Type B pancreatic cell (in vitro differentiated cells): ENCODE data around the gene NTSR2. TPM values are rescaled to one million over a fixed set of nuclear protein-coding genes. Genes with fewer than 3 reads are reported as not detected.

Experiments used
- DNase-seq: peaks from one replicate; pipeline ENCODE4 v3.0.0; 2021; ENCODE audit warnings: mixed read lengths; ENCODE audit not compliant: unreplicated experiment; ENCODE audit errors: extremely low spot score
- H3K27ac Mint-ChIP-seq: 2 replicates; pipeline ENCODE4 v1.8.0; 2021; ENCODE audit warnings: mild to moderate bottlenecking, mixed read lengths
- H3K27me3 Mint-ChIP-seq: 2 replicates; pipeline ENCODE4 v1.8.0; 2021; ENCODE audit warnings: mixed read lengths
- H3K36me3 Mint-ChIP-seq: 2 replicates; pipeline ENCODE4 v1.8.0; 2021; ENCODE audit warnings: mixed read lengths
- H3K4me1 Mint-ChIP-seq: one replicate; pipeline ENCODE4 v1.8.0; 2021; ENCODE audit warnings: mixed read lengths; ENCODE audit not compliant: unreplicated experiment
- H3K4me3 Mint-ChIP-seq: 2 replicates; pipeline ENCODE4 v1.8.0; 2021; ENCODE audit warnings: mild to moderate bottlenecking, mixed read lengths
- H3K9me3 Mint-ChIP-seq: 2 replicates; pipeline ENCODE4 v1.8.0; 2021; ENCODE audit warnings: mixed read lengths
- total RNA-seq: library from RNA; stranded (reverse); gene quantifications from 2 replicates; pipeline ENCODE4 v1.2.1, GENCODE V29; 2021; ENCODE audit warnings: low replicate concordance
- TF ChIP-seq, protein P1 (sequence below): fragments of 200-600 bp; sonication (generic); conservative IDR thresholded peaks from 2 replicates; pipeline ENCODE4 v1.5.0; 2021; ENCODE audit warnings: antibody characterized with exemption, mild to moderate bottlenecking

The NTSR2 gene
- total RNA-seq, 1 donor from 2014 or later = not detected

DNA sequence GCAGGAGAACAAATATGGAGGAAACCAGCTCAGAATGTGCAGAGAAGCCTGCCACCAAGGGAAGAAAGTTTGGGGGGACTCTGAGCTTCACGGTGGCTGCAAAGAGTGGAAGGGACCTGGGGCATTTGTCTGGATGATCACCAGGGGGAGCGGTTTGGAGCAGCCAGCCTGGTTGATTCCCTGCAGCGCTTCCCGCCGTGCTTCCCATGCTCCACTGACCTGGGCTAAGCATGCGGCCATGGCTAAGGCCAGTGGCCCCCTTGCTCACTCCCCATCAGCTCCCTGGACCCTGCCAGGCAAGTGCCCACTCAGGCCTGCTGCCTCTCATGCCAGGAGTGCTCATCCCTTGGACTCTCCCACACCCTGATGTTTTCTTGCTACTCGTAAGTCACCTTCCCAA is 27.0 kb downstream of the NTSR2 start:
- H3K27me3 Mint-ChIP-seq = no peaks in the 10 kb centered on the region
- H3K36me3 Mint-ChIP-seq = peaks cover 8% of the 10 kb centered on the region
- no peak overlapping the region for H3K27ac Mint-ChIP-seq
- TF ChIP-seq, protein P1, sequence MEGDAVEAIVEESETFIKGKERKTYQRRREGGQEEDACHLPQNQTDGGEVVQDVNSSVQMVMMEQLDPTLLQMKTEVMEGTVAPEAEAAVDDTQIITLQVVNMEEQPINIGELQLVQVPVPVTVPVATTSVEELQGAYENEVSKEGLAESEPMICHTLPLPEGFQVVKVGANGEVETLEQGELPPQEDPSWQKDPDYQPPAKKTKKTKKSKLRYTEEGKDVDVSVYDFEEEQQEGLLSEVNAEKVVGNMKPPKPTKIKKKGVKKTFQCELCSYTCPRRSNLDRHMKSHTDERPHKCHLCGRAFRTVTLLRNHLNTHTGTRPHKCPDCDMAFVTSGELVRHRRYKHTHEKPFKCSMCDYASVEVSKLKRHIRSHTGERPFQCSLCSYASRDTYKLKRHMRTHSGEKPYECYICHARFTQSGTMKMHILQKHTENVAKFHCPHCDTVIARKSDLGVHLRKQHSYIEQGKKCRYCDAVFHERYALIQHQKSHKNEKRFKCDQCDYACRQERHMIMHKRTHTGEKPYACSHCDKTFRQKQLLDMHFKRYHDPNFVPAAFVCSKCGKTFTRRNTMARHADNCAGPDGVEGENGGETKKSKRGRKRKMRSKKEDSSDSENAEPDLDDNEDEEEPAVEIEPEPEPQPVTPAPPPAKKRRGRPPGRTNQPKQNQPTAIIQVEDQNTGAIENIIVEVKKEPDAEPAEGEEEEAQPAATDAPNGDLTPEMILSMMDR = no peak
- H3K9me3 Mint-ChIP-seq = no peaks in the 10 kb centered on the region
- H3K4me3 Mint-ChIP-seq = no peak overlapping the region
- H3K4me1 Mint-ChIP-seq = no peaks in the 10 kb centered on the region
- DNase-seq = no peak

DNA sequence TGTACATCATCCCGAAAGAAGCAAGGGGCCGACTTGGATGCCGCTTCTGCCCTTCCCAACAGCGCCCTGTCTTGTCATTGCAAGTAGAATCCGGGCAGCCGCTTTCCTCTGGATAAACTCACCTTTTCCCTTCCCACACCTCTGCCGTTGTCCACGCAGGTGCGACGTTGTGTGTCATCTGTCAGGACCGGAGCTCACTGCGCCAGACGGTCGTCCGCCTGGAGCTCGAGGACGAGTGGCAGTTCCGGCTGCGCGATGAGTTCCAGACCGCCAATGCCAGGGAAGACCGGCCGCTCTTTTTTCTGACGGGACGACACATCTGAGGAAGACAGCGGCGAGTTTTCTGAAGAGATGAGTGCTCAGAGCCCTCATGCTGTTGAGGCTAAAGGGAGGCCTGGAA is 29.9 kb downstream of the NTSR2 start:
- Mint-ChIP-seq H3K27me3 (no peaks in the 10 kb centered on the region), H3K27ac (no peak overlapping the region), H3K9me3 (no peaks in the 10 kb centered on the region), H3K36me3 (peaks cover 8% of the 10 kb centered on the region), H3K4me3 (no peak overlapping the region), H3K4me1 (no peaks in the 10 kb centered on the region)
- no peak for DNase-seq
- TF ChIP-seq, protein P1 = no peak

DNA sequence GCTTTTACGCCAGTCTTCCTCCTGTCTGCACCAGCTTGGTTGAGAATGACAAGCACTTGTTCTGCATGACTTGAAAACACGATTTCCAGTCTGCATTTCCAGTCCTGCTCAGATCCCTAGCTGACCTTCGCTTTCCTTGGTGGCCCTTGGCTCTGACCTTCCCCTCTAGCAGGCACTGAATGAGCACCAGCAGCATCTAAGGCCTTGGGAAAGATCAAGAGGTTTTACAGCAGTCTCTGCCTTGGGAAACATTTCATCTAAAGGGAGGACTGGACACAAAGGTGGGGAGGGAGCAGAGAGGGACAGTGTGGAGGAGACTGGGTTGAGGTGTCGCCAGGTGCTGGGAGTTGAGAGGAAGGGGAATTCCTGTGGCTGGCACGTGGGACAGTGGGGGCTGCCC is 30.5 kb downstream of the NTSR2 start:
- no peak for DNase-seq
- TF ChIP-seq, protein P1 = no peak
- Mint-ChIP-seq H3K4me1 (no peaks in the 10 kb centered on the region), H3K27me3 (no peaks in the 10 kb centered on the region), H3K36me3 (peaks cover 9% of the 10 kb centered on the region), H3K4me3 (no peak overlapping the region), H3K27ac (no peak overlapping the region), H3K9me3 (no peaks in the 10 kb centered on the region)

DNA sequence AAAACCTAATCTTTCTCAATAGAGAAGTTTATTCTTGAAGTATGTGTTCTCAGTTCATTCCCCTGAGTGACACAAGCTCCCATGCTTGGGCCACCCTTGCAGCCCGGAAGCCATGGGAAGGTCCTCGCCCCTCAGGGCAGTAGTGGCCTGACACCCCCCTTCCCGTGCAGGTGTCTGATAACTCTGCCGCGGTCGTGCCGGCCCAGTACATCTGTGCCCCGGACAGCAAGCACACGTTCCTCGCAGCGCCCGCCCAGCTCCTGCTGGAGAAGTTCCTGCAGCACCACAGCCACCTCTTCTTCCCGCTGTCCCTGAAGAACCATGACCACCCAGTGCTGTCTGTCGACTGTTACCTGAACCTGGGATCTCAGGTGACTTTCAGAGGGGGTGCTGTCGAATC is 32.4 kb downstream of the NTSR2 start:
- H3K27me3 Mint-ChIP-seq = no peaks in the 10 kb centered on the region
- no peak for DNase-seq
- TF ChIP-seq, protein P1 = no peak
- no peak overlapping the region for H3K4me3 Mint-ChIP-seq
- no peaks in the 10 kb centered on the region for H3K9me3 Mint-ChIP-seq
- H3K4me1 Mint-ChIP-seq = no peaks in the 10 kb centered on the region
- peaks cover 14% of the 10 kb centered on the region for H3K36me3 Mint-ChIP-seq
- no peak overlapping the region for H3K27ac Mint-ChIP-seq

DNA sequence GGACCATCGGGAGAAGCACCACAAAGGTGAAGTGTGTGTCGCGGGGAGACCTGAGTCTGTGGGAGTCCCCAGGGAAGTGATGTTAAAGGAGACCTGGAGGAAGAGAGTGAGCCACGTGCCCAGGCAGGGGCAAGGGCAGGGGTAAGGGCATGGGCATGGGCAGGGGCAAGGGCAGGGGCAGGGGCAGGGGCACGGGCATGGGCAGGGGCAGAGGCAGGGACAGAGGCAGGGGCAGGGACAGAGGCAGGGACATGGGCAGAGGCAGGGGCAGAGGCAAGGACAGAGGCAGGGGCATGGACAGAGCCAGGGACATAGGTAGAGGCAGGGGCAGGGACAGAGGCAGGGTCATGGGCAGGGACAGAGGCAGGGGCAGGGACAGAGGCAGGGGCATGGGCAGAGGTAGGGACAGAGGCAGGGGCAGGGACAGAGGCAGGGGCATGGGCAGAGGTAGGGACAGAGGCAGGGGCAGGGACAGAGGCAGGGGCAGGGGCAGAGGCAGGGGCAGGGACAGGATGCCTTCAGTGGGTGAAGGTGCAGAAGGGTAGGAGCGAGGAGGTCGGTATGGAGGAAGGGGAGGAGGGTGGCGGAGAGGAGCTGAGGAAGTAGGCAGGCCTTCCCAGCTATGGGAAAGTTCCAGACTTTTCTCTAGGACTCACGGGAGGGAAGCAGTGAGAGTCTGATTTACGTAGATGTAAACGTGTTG is 33.3 kb downstream of the NTSR2 start:
- DNase-seq = no peak
- no peaks in the 10 kb centered on the region for H3K9me3 Mint-ChIP-seq
- no peaks in the 10 kb centered on the region for H3K27me3 Mint-ChIP-seq
- peaks cover 19% of the 10 kb centered on the region for H3K36me3 Mint-ChIP-seq
- no peaks in the 10 kb centered on the region for H3K4me1 Mint-ChIP-seq
- H3K27ac Mint-ChIP-seq = no peak overlapping the region
- H3K4me3 Mint-ChIP-seq = no peak overlapping the region
- TF ChIP-seq, protein P1 = no peak

DNA sequence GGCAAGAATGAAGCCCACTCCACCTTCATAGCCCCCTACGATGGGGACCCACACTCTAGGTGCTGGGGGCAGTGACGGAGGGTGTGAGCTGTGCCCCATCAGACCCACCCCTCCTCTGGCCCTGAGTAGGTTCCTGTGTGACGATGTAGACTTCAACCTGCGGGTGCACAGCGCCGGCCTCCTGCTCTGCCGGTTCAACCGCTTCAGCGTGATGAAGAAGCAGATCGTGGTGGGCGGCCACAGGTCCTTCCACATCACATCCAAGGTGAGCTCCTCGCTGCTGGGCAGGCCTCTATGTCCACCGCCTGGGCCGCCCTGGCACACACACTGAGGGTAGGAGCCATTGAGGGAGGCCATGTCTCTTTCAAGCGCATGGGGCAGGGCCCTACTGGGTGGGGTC is 34.9 kb downstream of the NTSR2 start:
- no peaks in the 10 kb centered on the region for H3K4me1 Mint-ChIP-seq
- peaks cover 16% of the 10 kb centered on the region for H3K36me3 Mint-ChIP-seq
- TF ChIP-seq, protein P1 = no peak

More for the DNA sequence above, 34.9 kb downstream of the NTSR2 start:
- DNase-seq = no peak
- H3K27ac Mint-ChIP-seq = no peak overlapping the region
- no peak overlapping the region for H3K4me3 Mint-ChIP-seq
- no peaks in the 10 kb centered on the region for H3K27me3 Mint-ChIP-seq
- no peaks in the 10 kb centered on the region for H3K9me3 Mint-ChIP-seq
